Lower leg skin (tissue), 4 donors: ENCODE results near the gene TTC39B. TPM values are rescaled to one million over a fixed set of nuclear protein-coding genes. Genes with fewer than 3 reads are reported as not detected.

Source experiments
- DNase-seq, 2 donors: peaks; one replicate each; pipeline ENCODE4 v3.0.0-alpha.2; 2019; ENCODE audit warnings: low spot score in 2 of 2
- H3K4me3 ChIP-seq: fragments of 200-600 bp; sonication (generic); 2 replicates; pipeline ENCODE4 v1.5.1; 2017; ENCODE audit warnings: mild to moderate bottlenecking, low read depth; ENCODE audit not compliant: poor library complexity, severe bottlenecking
- CTCF ChIP-seq, 3 donors: fragments of 450-650 bp; IDR thresholded peaks; one replicate each; pipeline ENCODE4 v1.5.1; 2016; ENCODE audit warnings: antibody characterized with exemption in 3 of 3, mild to moderate bottlenecking in 3 of 3, moderate library complexity in 2 of 3
- POLR2A ChIP-seq, 2 donors: fragments of 450-650 bp; IDR thresholded peaks; one replicate each; pipeline ENCODE4 v1.6.1; 2016 to 2017; ENCODE audit warnings: antibody characterized with exemption in 2 of 2, mild to moderate bottlenecking in 1 of 2, moderate library complexity in 1 of 2
- WGBS, 2 donors: methylation state at CpG; one replicate each; pipeline ENCODE4 v1.1.5; 2018; 5-methylcytosine and 5-hydroxymethylcytosine counted together
- intact Hi-C: fragments of 100-400 bp; cut with DNase I; formaldehyde crosslinking; loops from one replicate; pipeline ENCODE4 v1.15.0; 2023; ENCODE audit warnings: low total_unique reads
- total RNA-seq, 4 donors: library from RNA; depleted of rRNA; stranded (reverse); fragments of >200 nt; gene quantifications; one replicate each; pipeline ENCODE4 v1.1.0, GENCODE V29; 2016

Gene TTC39B
- total RNA-seq, 4 donors from 2014 or later: 38.4 to 53.3 (median 42.2) TPM

DNA sequence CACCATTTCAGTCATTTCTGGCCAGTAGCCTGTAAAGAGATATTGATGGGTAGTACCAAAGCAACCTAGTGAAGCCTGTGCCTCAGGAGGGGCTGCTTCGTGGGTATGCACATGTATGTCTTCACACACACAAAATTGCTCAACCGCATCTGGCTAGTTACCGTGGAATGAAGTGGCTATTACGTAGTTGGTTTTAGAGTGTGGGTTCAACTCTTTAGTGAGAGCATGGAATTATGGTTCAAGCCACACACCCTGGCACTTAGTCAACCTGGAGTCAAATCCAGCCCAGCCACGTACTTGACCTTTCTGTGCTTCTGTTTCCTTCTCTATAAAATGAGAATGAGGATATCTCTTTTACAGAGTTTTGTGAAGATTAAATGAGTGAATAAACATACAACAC is 174.9 kb downstream of the TTC39B start:
- no peak for DNase-seq
- intact Hi-C loops: no loop called here
- no peak overlapping the region for H3K4me3 ChIP-seq
- TF ChIP-seq POLR2A (IDR thresholded peaks at IDR 0.05): no peak
- no peak for TF ChIP-seq CTCF (IDR thresholded peaks at IDR 0.05)
- WGBS, 2 donors: 79 to 87% methylated on average over 5 of the region's 5 CpGs

GRCh38 chr9:15131094-15131493 is 175.9 kb downstream of the TTC39B start:
- no peak overlapping the region for H3K4me3 ChIP-seq
- no peak for DNase-seq
- 78 to 92% methylated on average over 5 of the region's 5 CpGs for WGBS, 2 donors
- intact Hi-C loops: no loop called here
- no peak for TF ChIP-seq CTCF (IDR thresholded peaks at IDR 0.05)
- no peak for TF ChIP-seq POLR2A (IDR thresholded peaks at IDR 0.05)

DNA sequence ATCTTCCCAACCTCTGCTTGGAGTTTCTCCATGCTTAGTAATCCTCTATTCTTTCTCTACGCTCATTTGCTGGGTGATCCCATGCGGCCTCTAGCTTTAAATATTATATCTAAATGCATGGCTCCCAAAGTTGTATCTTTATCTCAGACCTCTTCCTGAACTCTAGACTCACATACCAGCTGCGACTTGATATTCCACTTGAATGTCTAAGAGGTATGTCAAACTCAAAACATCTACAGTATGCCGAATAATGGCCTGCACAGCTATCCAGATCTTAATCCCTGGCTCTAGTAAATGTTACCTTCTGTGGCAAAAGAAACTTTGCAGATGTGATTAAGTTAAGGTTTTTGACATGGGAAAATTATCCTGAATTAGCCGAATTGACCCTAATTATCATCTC is 179.2 kb downstream of the TTC39B start:
- no peak for TF ChIP-seq CTCF (IDR thresholded peaks at IDR 0.05)
- TF ChIP-seq POLR2A (IDR thresholded peaks at IDR 0.05): no peak
- DNase-seq: no peak
- 92 to 93% methylated on average over 5 of the region's 5 CpGs for WGBS, 2 donors
- no peak overlapping the region for H3K4me3 ChIP-seq
- intact Hi-C loops: no loop called here

- intact Hi-C loops: no loop called here
- DNase-seq: no peak
- no peak overlapping the region for H3K4me3 ChIP-seq
- WGBS, 2 donors: 66 to 69% methylated on average over 2 of the region's 2 CpGs
- TF ChIP-seq POLR2A (IDR thresholded peaks at IDR 0.05) (no peak), CTCF (IDR thresholded peaks at IDR 0.05) (no peak)
Observed at GRCh38 chr9:15121630-15122029, 185.4 kb downstream of the TTC39B start.

DNA sequence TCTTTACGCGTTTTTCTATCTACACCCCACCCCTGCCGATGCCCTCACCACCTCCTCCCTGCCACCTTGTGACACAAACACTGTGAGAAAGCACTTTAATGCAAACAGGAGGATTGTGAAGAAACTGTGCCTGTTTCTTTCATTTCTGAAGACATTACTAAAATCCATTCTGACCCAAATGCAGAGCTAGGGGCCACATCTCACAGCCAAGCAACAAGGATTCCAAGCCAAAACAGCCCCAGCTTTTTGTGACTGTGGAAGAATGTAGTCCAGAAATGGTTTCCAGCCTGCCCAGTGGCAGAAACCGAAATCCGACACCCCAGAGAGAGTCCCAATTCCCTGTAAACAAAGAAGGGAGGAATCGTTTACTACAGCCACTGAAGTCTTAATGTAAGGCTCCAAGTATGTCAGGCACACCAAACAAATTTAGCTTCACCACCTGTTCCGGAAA is 190.9 kb downstream of the TTC39B start:
- intact Hi-C loops: no loop called here
- no peak for DNase-seq
- 34 to 37% methylated on average over 7 of the region's 7 CpGs for whole genome bisulfite sequencing, 2 donors
- TF ChIP-seq CTCF (IDR thresholded peaks at IDR 0.05) (no peak), POLR2A (IDR thresholded peaks at IDR 0.05) (no peak)
- no peak overlapping the region for H3K4me3 ChIP-seq

DNA sequence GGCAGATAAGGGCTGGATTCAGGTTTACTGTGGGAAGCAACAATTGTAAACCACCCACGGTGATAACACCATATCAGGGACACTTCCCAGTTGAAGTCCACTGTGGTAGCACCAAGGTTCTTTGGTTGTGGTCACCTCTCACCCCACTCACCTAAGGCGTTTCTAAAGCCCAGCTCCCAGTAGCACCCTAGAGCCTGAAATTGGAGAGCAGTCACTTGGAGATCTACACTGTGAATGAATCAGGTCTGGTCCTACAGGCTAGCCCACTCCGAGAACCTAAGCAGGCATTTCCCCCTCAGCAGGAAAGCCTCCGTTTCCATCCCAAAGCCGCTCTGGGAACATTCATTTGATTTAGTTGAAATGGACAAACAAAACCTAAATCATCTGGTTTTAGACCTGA is 191.3 kb downstream of the TTC39B start:
- intact Hi-C loops: no loop called here
- 74 to 82% methylated on average over 5 of the region's 5 CpGs for WGBS, 2 donors
- TF ChIP-seq CTCF (IDR thresholded peaks at IDR 0.05) (no peak), POLR2A (IDR thresholded peaks at IDR 0.05) (no peak)
- DNase-seq: no peak
- no peak overlapping the region for H3K4me3 ChIP-seq
